GM12878 (cell line): ENCODE results near the gene VPS26B.
A peak's percentile ranks its signal among the peaks of the same experiment; 100 is the strongest.

Experiments used
- ATF2 ChIP-seq: IDR thresholded peaks from 2 replicates; pipeline ENCODE4 v1.6.1; 2012; ENCODE audit warnings: low read length, inconsistent platforms
- CHD2 ChIP-seq: IDR thresholded peaks from 2 replicates; pipeline ENCODE4 v1.6.1; 2011; ENCODE audit warnings: low read depth, low read length, improper control_type of control experiment, borderline replicate concordance
- CREM ChIP-seq: IDR thresholded peaks from 2 replicates; pipeline ENCODE4 v1.6.1; 2014; ENCODE audit warnings: antibody characterized with exemption, low read depth
- ESRRA ChIP-seq: IDR thresholded peaks from 2 replicates; pipeline ENCODE4 v1.6.1; 2012; ENCODE audit warnings: mild to moderate bottlenecking, low read length, improper control_type of control experiment
- EZH2 ChIP-seq: IDR thresholded peaks from 2 replicates; pipeline ENCODE4 v1.6.1; 2012; ENCODE audit warnings: low read depth, mild to moderate bottlenecking, control low read depth, inconsistent platforms, low read length, borderline replicate concordance; ENCODE audit not compliant: control insufficient read depth
- MAX ChIP-seq: IDR thresholded peaks from 2 replicates; pipeline ENCODE4 v1.6.1; 2012; ENCODE audit warnings: low read depth, low read length, improper control_type of control experiment
- MYC ChIP-seq: IDR thresholded peaks from 2 replicates; pipeline ENCODE4 v1.6.1; 2011; ENCODE audit warnings: mild to moderate bottlenecking, low read length, moderate library complexity, inconsistent platforms; ENCODE audit not compliant: insufficient read depth, insufficient replicate concordance, insufficient read length, severe bottlenecking
- NBN ChIP-seq: fragments of 450-650 bp; IDR thresholded peaks from 2 replicates; pipeline ENCODE4 v1.6.1; 2016
- NR2C2 ChIP-seq: IDR thresholded peaks from 2 replicates; pipeline ENCODE4 v1.6.1; 2011; ENCODE audit warnings: borderline replicate concordance, low read depth; ENCODE audit not compliant: control insufficient read depth, insufficient read length
- POLR2A ChIP-seq: IDR thresholded peaks from 2 replicates; pipeline ENCODE4 v1.6.1; 2011; ENCODE audit warnings: low read depth, mild to moderate bottlenecking, low read length
- RFX5 ChIP-seq: IDR thresholded peaks from 2 replicates; pipeline ENCODE4 v1.6.1; 2011; ENCODE audit warnings: low read depth, low read length, improper control_type of control experiment
- TARDBP ChIP-seq: IDR thresholded peaks from 2 replicates; pipeline ENCODE4 v1.6.1; 2016; ENCODE audit warnings: borderline replicate concordance
- ZNF592 ChIP-seq: fragments of 450-650 bp; IDR thresholded peaks from 2 replicates; pipeline ENCODE4 v1.6.1; 2017; ENCODE audit warnings: mild to moderate bottlenecking, moderate library complexity
- TF ChIP-seq, protein P1 (sequence below), 3 experiments: IDR thresholded peaks in 2 of 3; conservative IDR thresholded peaks in 1 of 3; 2 replicates each; pipeline ENCODE4 v1.5.1; 2011; ENCODE audit warnings: low read depth in 3 of 3, low read length in 3 of 3, mild to moderate bottlenecking in 3 of 3, control low read depth in 2 of 3, moderate library complexity in 2 of 3, inconsistent platforms in 1 of 3, mixed read lengths in 1 of 3; ENCODE audit not compliant: control insufficient read depth in 2 of 3, insufficient read depth in 1 of 3; ENCODE audit errors: extremely low read depth in 1 of 3

DNA sequence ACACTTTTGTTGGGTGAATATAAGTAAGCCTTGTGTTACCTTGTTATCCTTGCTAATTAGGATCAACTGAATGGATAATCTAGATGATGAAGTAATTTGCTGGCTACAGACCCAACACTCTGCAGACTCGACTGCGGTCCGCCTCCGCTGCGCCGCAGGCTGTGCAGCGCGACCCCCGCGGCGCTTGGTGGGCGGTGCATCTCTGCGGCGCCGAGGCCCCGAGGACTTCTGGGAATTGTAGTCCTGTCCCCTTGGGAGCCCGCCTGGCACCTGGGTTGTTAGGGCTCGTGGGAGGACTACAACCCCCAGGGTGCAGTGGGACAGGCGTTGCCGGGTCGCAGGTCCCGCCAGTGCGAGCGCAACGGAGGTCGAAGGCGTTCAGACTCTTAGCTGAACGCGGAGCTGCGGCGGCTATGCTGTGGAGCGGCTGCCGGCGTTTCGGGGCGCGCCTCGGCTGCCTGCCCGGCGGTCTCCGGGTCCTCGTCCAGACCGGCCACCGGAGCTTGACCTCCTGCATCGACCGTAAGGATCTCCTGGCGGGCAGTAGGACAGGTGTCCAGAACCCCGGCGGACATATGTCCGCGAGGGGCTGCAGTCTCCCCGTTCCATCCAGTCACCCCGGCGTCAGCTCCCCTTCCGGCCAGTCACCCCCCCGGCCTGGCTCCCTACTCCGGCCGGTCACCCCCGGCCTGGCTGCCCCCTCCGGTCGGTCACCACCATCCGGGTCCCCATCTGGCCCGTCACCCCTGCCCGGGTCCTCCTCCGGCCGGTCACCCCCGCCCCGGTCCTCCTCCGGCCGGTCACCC is 28.9 kb downstream of the VPS26B start, which contains the start of the genes ACAD8 and THYN1:
- TF ChIP-seq MYC (no peak), EZH2 (no peak), ATF2 (no peak), NR2C2 (no peak), NBN (no peak), CREM (peak; percentile 92), MAX (no peak; the same call in 1 of the 2 replicates), CHD2 (peak; percentile 58; the same call in 1 of the 2 replicates), RFX5 (no peak), POLR2A (peak; percentile 88), TARDBP (peak; percentile 93; the same call in 1 of the 2 replicates), ZNF592 (no peak), ESRRA (no peak)
- TF ChIP-seq, protein P1, sequence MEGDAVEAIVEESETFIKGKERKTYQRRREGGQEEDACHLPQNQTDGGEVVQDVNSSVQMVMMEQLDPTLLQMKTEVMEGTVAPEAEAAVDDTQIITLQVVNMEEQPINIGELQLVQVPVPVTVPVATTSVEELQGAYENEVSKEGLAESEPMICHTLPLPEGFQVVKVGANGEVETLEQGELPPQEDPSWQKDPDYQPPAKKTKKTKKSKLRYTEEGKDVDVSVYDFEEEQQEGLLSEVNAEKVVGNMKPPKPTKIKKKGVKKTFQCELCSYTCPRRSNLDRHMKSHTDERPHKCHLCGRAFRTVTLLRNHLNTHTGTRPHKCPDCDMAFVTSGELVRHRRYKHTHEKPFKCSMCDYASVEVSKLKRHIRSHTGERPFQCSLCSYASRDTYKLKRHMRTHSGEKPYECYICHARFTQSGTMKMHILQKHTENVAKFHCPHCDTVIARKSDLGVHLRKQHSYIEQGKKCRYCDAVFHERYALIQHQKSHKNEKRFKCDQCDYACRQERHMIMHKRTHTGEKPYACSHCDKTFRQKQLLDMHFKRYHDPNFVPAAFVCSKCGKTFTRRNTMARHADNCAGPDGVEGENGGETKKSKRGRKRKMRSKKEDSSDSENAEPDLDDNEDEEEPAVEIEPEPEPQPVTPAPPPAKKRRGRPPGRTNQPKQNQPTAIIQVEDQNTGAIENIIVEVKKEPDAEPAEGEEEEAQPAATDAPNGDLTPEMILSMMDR (IDR thresholded peaks at IDR 0.05 in 2 of 3, conservative IDR thresholded peaks at IDR 0.05 in 1 of 3; ENCODE audit: control insufficient read depth in 2 of 3, extremely low read depth in 1 of 3, insufficient read depth in 1 of 3, low read depth in 3 of 3, low read length in 3 of 3), result no peak
